HepG2 (cell line): ENCODE measurements around the gene IVD. TPM values are rescaled to one million over a fixed set of nuclear protein-coding genes. Genes with fewer than 3 reads are reported as not detected.
A peak's percentile ranks its signal among the peaks of the same experiment; 100 is the strongest.

Source experiments
- AHR ChIP-seq: IDR thresholded peaks from 2 replicates; pipeline ENCODE4 v1.6.1; 2018; ENCODE audit warnings: missing genetic modification reagents, missing compliant biosample characterization
- CENPBD1 ChIP-seq: sonication (generic); formaldehyde crosslinking; IDR thresholded peaks from 2 replicates; pipeline ENCODE4 v1.8.0; 2022; ENCODE audit warnings: missing genetic modification reagents, low read depth, mild to moderate bottlenecking, borderline replicate concordance
- HNRNPUL1 ChIP-seq: fragments of 200-400 bp; formaldehyde crosslinking; IDR thresholded peaks from 2 replicates; pipeline ENCODE4 v1.6.1; 2017; ENCODE audit warnings: low read depth, mild to moderate bottlenecking, low read length, moderate library complexity
- IRF9 ChIP-seq: sonication (generic); formaldehyde crosslinking; IDR thresholded peaks from 2 replicates; pipeline ENCODE4 v1.8.0; 2022; ENCODE audit warnings: missing genetic modification reagents, mild to moderate bottlenecking, borderline replicate concordance
- NONO ChIP-seq, 2 experiments: fragments of 450-650 bp in 1 of 2; sonication (generic) in 1 of 2; formaldehyde crosslinking in 1 of 2; IDR thresholded peaks in 1 of 2; conservative IDR thresholded peaks in 1 of 2; 2 replicates each; pipeline versions ENCODE4 v1.6.1 to v1.8.0; 2017 to 2022; ENCODE audit warnings: mild to moderate bottlenecking in 1 of 2, missing genetic modification reagents in 1 of 2, moderate library complexity in 1 of 2
- PITX1 ChIP-seq: sonication (generic); formaldehyde crosslinking; IDR thresholded peaks from 2 replicates; pipeline ENCODE4 v1.5.1; 2020; ENCODE audit warnings: mild to moderate bottlenecking, missing genetic modification reagents
- RARA ChIP-seq: IDR thresholded peaks from 2 replicates; pipeline ENCODE4 v1.6.1; 2016; ENCODE audit warnings: missing genetic modification reagents, missing compliant biosample characterization
- TSC22D2 ChIP-seq: sonication (generic); formaldehyde crosslinking; IDR thresholded peaks from 2 replicates; pipeline ENCODE4 v1.5.1; 2020; ENCODE audit warnings: missing genetic modification reagents, mild to moderate bottlenecking, borderline replicate concordance
- ZBTB26 ChIP-seq: IDR thresholded peaks from 2 replicates; pipeline ENCODE4 v1.6.1; 2016; ENCODE audit warnings: missing compliant biosample characterization, missing genetic modification reagents, borderline replicate concordance
- ZNF138 ChIP-seq: sonication (generic); formaldehyde crosslinking; IDR thresholded peaks from 2 replicates; pipeline ENCODE4 v1.5.0; 2020; ENCODE audit warnings: mild to moderate bottlenecking, low read depth, missing genetic modification reagents
- ZNF142 ChIP-seq: sonication (generic); formaldehyde crosslinking; IDR thresholded peaks from 2 replicates; pipeline ENCODE4 v1.4.0; 2020; ENCODE audit warnings: missing genetic modification reagents
- ZNF224 ChIP-seq: sonication (generic); formaldehyde crosslinking; IDR thresholded peaks from 2 replicates; pipeline ENCODE4 v1.5.0; 2020; ENCODE audit warnings: mild to moderate bottlenecking, missing genetic modification reagents
- ZNF232 ChIP-seq: sonication (generic); formaldehyde crosslinking; IDR thresholded peaks from 2 replicates; pipeline ENCODE4 v1.4.0; 2020; ENCODE audit warnings: missing genetic modification reagents, borderline replicate concordance
- ZNF530 ChIP-seq: sonication (generic); formaldehyde crosslinking; IDR thresholded peaks from 2 replicates; pipeline ENCODE4 v1.5.0; 2020; ENCODE audit warnings: low read depth, mild to moderate bottlenecking, missing genetic modification reagents
- ZSCAN25 ChIP-seq: sonication (generic); formaldehyde crosslinking; IDR thresholded peaks from 2 replicates; pipeline ENCODE4 v1.8.0; 2022; ENCODE audit warnings: mild to moderate bottlenecking, missing genetic modification reagents
- polyA plus RNA-seq, 8 experiments: library from polyadenylated mRNA; depleted of rRNA in 3 of 8; stranded (reverse) in 7 of 8; unstranded in 1 of 8; fragments of >200 nt; fragmentation: Illumina TruSeq in 4 of 8; extraction: Trizol in 4 of 8; gene quantifications; 2 replicates each; pipeline versions ENCODE4 v1.2.1 to v1.2.3, GENCODE V29; 2011 to 2016; ENCODE audit warnings: low read depth in 4 of 8, missing spikeins in 1 of 8, mixed read lengths in 1 of 8; ENCODE audit not compliant: insufficient read depth in 1 of 8
- total RNA-seq, 5 experiments: library from RNA; depleted of rRNA; stranded (reverse); fragments of >200 nt; fragmentation: Illumina TruSeq; extraction: Trizol; gene quantifications; 2 replicates each; pipeline ENCODE4 v1.2.3, GENCODE V29; 2016; ENCODE audit warnings: low read depth in 1 of 5
- TF ChIP-seq, protein P1 (sequence below): sonication (generic); formaldehyde crosslinking; IDR thresholded peaks from 2 replicates; pipeline ENCODE4 v1.4.0; 2020; ENCODE audit warnings: mild to moderate bottlenecking, missing genetic modification reagents

IVD gene
- total and polyA plus RNA-seq, 2 of the 13 experiments (the other 11 are each of a cell fraction or from before 2014, with no cell fraction given): 48.0 to 53.9 TPM

- TF ChIP-seq, protein P1, sequence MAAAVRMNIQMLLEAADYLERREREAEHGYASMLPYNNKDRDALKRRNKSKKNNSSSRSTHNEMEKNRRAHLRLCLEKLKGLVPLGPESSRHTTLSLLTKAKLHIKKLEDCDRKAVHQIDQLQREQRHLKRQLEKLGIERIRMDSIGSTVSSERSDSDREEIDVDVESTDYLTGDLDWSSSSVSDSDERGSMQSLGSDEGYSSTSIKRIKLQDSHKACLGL (CRISPR knock-in tag): peak; percentile 97
- TF ChIP-seq ZNF138: peak; percentile 83; the same call in 1 of the 2 replicates
- TF ChIP-seq ZNF530 (CRISPR knock-in tag): no peak
- peak; percentile 82; the same call in 1 of the 2 replicates for TF ChIP-seq ZBTB26 (CRISPR knock-in tag)
- peak; percentile 88; the same call in 1 of the 2 replicates for TF ChIP-seq ZNF224 (CRISPR knock-in tag)
- TF ChIP-seq ZNF142 (CRISPR knock-in tag): peak; percentile 93
- no peak for TF ChIP-seq HNRNPUL1
- TF ChIP-seq PITX1 (CRISPR knock-in tag): no peak; the same call in 1 of the 2 replicates
- peak; percentile 90; the same call in 1 of the 2 replicates for TF ChIP-seq CENPBD1 (CRISPR knock-in tag)
- peak; percentile 91 for TF ChIP-seq IRF9
- peak; percentile 75 for TF ChIP-seq ZSCAN25 (CRISPR knock-in tag)
- TF ChIP-seq NONO (IDR thresholded peaks at IDR 0.05): no peak
- peak; percentile 66 for TF ChIP-seq NONO (CRISPR knock-in tag; conservative IDR thresholded peaks at IDR 0.05)
- peak; percentile 97 for TF ChIP-seq TSC22D2 (CRISPR knock-in tag)
- peak; percentile 92; the same call in 1 of the 2 replicates for TF ChIP-seq AHR
- peak; percentile 60 for TF ChIP-seq RARA (CRISPR knock-in tag)
- TF ChIP-seq ZNF232 (CRISPR knock-in tag): peak; percentile 98
Observed at GRCh38 chr15:40367686-40368611, 37.6 kb upstream of the IVD start (continued).
